ENCODE measurements around the gene PDCD6IP. TPM values are rescaled to one million over a fixed set of nuclear protein-coding genes. Genes with fewer than 3 reads are reported as not detected.

PDCD6IP gene
- total and polyA plus RNA-seq, 12 donors: 38.2 to 246 (median 116) TPM

GRCh38 chr3:33790091-33790490 lies 8.3 kb upstream of the PDCD6IP start:
- WGBS, 4 donors: 51 to 63% (median 54%) methylated on average over 3 of the region's 3 CpGs
- TF ChIP-seq CTCF (IDR thresholded peaks at IDR 0.05): no peak
- no peak for TF ChIP-seq POLR2A (IDR thresholded peaks at IDR 0.05)

GRCh38 chr3:33791477-33792166 lies 6.8 kb upstream of the PDCD6IP start:
- Histone ChIP-seq H3K27ac (no peak overlapping the region), H3K9me3 (replicated peaks in 1 of 3) (no peaks in the 10 kb centered on the region), H3K27me3 (no peaks in the 10 kb centered on the region), H3K4me3 (no peak overlapping the region), H3K4me1 (replicated peaks in 1 of 2) (peaks cover 4 to 5% of the 10 kb centered on the region in 2 donors), H3K36me3 (replicated peaks in 1 of 2) (no peaks in the 10 kb centered on the region)
- 52 to 57% (median 54%) methylated on average over 4 of the region's 4 CpGs for WGBS, 4 donors
- TF ChIP-seq CTCF (IDR thresholded peaks at IDR 0.05) (no peak), POLR2A (IDR thresholded peaks at IDR 0.05) (no peak)
- intact Hi-C loops (cut with DNase I): no loop called here
- DNase-seq: peak in 1 of 7 donors; percentile 10

More at GRCh38 chr3:33790091-33790490, 8.3 kb upstream of the PDCD6IP start:
- peak in 2 of 7 donors; percentile 26 to 34 for DNase-seq
- Histone ChIP-seq H3K36me3 (replicated peaks in 1 of 2) (no peaks in the 10 kb centered on the region), H3K4me3 (no peak overlapping the region), H3K9me3 (replicated peaks in 1 of 3) (no peaks in the 10 kb centered on the region), H3K4me1 (replicated peaks in 1 of 2) (peaks cover 4 to 5% of the 10 kb centered on the region in 2 donors), H3K27ac (peak overlapping the region in 2 of 5 donors; percentile 56 to 58), H3K27me3 (no peaks in the 10 kb centered on the region)
- intact Hi-C loops (cut with DNase I): no loop called here

- Histone ChIP-seq H3K27ac (no peak overlapping the region), H3K4me3 (no peak overlapping the region), H3K27me3 (no peaks in the 10 kb centered on the region), H3K4me1 (replicated peaks in 1 of 2) (peaks cover 0 to 6% of the 10 kb centered on the region in 2 donors), H3K36me3 (replicated peaks in 1 of 2) (no peaks in the 10 kb centered on the region), H3K9me3 (replicated peaks in 1 of 3) (no peaks in the 10 kb centered on the region)
- intact Hi-C loops (cut with DNase I): no loop called here
- DNase-seq: no peak
- WGBS, 4 donors: 82 to 87% (median 84%) methylated on average over 5 of the region's 5 CpGs
- no peak for TF ChIP-seq POLR2A (IDR thresholded peaks at IDR 0.05)
- no peak for TF ChIP-seq CTCF (IDR thresholded peaks at IDR 0.05)
These were observed 6.1 kb upstream of the PDCD6IP start for GRCh38 chr3:33792167-33792892.

- H3K27ac ChIP-seq: no peak overlapping the region
- no peak for TF ChIP-seq CTCF (IDR thresholded peaks at IDR 0.05)
- no peak for TF ChIP-seq POLR2A (IDR thresholded peaks at IDR 0.05)
- DNase-seq: no peak
These were observed 3.3 kb upstream of the PDCD6IP start for GRCh38 chr3:33795131-33795530.

More at GRCh38 chr3:33795131-33795530, 3.3 kb upstream of the PDCD6IP start:
- Histone ChIP-seq H3K9me3 (replicated peaks in 1 of 3) (no peaks in the 10 kb centered on the region), H3K4me1 (replicated peaks in 1 of 2) (peaks cover 15 to 22% of the 10 kb centered on the region in 2 donors), H3K4me3 (no peak overlapping the region), H3K27me3 (no peaks in the 10 kb centered on the region), H3K36me3 (replicated peaks in 1 of 2) (no peaks in the 10 kb centered on the region)
- intact Hi-C loops (cut with DNase I): no loop called here

All from adrenal gland (tissue), 12 donors.